B cell (primary cell): ENCODE results near the gene ZNF575.

Source experiments
- EZH2 ChIP-seq: IDR thresholded peaks from 2 replicates; pipeline ENCODE4 v1.6.1; 2012; ENCODE audit warnings: borderline replicate concordance, low read depth, mild to moderate bottlenecking, moderate library complexity, low read length; ENCODE audit not compliant: insufficient read depth, poor library complexity, severe bottlenecking
- TF ChIP-seq, protein P1 (sequence below): fragments of 200-600 bp; IDR thresholded peaks from one replicate; pipeline ENCODE4 v1.8.0; 2022; ENCODE audit warnings: antibody characterized with exemption, mild to moderate bottlenecking

DNA sequence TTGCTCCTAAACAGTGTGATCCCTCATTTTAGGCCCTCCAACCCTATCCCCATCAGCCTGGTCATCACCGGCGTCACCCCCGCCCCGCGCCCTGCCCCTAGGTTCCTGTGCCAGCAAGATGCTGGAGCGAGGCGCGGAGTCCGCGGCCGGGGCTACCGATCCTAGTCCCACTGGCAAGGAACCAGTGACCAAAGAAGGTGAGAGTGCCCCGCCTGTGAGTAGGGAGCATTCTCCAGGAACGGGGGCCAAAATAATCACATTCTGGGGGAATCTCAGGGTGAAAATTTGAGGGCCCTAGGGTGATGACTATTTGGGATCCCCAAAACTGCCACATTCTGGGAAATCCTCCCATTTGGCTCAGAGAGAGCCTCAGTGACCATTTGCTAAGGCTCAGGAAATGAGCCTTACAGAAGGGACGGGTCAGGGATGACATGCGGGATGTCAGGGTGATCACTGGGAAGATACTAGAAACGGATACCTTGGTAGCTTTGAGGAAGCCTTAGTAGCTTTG lies 1.4 kb downstream of the ZNF575 start:
- TF ChIP-seq, protein P1, sequence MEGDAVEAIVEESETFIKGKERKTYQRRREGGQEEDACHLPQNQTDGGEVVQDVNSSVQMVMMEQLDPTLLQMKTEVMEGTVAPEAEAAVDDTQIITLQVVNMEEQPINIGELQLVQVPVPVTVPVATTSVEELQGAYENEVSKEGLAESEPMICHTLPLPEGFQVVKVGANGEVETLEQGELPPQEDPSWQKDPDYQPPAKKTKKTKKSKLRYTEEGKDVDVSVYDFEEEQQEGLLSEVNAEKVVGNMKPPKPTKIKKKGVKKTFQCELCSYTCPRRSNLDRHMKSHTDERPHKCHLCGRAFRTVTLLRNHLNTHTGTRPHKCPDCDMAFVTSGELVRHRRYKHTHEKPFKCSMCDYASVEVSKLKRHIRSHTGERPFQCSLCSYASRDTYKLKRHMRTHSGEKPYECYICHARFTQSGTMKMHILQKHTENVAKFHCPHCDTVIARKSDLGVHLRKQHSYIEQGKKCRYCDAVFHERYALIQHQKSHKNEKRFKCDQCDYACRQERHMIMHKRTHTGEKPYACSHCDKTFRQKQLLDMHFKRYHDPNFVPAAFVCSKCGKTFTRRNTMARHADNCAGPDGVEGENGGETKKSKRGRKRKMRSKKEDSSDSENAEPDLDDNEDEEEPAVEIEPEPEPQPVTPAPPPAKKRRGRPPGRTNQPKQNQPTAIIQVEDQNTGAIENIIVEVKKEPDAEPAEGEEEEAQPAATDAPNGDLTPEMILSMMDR, result no peak
- no peak for TF ChIP-seq EZH2
